Cardiac septum (tissue), 1 donor: ENCODE results near the gene TMEM26. TPM values are rescaled to one million over a fixed set of nuclear protein-coding genes. Genes with fewer than 3 reads are reported as not detected.

Experiments
- DNase-seq: peaks from one replicate; pipeline ENCODE4 v3.0.0-alpha.2; 2020; ENCODE audit warnings: low spot score
- intact Hi-C: fragments of 100-400 bp; cut with DNase I; formaldehyde crosslinking; loops from one replicate; pipeline ENCODE4 v1.14.0; 2022
- long read RNA-seq: library from polyadenylated mRNA; unstranded; transcript quantifications from one replicate; pipeline ENCODE4 v2.0.0, GENCODE V29; 2021
- total RNA-seq: library from RNA; stranded (reverse); fragmentation: NEBNext Ultra II Directional; extraction: Animal tissue kit (Norgen Biotek cat#: 25700); gene quantifications from one replicate; pipeline ENCODE4 v1.2.1, GENCODE V29; 2021
- donor health status: DM: no; HTN: no; CAD: no.

The TMEM26 gene
- total RNA-seq, result 0.16 TPM
- long read RNA-seq, partial matches to known transcripts, result 0 of 1 reads
- long read RNA-seq, other reads (novel, unspliced or antisense), result 1 of 1 reads

DNA sequence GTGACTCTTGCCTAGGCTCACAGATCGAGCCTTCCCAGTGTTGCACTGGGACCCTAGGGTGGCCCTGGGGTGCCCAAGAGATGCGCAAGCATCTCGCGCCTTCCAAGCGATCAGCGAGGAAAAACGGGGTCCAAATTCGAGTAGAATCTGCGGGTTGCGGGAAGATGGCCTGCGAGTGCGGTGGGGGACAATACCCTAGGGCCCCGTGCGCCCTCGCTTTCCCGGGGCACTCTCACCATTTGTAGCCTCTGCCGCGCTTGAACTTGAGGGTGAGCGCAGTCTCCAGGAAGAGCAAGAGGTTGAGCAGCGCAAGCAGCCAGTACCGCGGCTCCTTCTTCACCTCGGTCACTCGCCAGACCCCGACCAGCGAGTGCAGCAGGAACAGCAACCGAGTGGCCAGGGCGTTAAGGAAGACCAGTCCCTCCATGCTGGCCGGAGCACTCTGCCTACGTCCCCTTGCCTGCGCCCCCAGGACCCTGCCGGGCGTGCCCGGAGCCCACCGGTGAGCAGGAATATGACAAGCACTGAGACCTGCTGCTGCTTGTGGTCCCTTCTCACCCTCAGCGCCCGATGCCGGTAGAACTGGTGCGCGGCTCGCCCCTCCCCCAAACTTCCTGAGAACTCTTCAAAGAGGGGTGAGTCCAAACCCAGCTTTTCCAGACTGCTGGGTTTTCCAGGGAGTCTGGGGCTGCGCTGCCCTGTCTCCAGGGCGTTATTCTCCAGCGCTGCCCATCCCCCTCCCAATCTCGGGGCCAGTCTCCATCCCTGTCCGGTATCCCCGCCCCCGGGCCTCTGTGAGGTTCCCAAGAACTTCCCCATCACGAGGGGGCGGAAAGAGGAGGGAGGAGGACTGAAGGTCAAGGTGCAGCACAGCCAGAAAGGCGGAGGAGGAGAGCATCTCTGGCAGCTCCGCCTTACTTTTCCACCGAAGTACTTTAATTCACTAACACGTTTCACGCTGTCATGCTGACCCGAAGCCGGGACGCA lies at the start of gene TMEM26:
TMEM26 (minus strand) TSS at position 727 of the 987 bp plus-strand sequence; CDS start at position 427, 300 bp downstream.
- intact Hi-C loops, result no loop called here
- DNase-seq, result no peak

DNA sequence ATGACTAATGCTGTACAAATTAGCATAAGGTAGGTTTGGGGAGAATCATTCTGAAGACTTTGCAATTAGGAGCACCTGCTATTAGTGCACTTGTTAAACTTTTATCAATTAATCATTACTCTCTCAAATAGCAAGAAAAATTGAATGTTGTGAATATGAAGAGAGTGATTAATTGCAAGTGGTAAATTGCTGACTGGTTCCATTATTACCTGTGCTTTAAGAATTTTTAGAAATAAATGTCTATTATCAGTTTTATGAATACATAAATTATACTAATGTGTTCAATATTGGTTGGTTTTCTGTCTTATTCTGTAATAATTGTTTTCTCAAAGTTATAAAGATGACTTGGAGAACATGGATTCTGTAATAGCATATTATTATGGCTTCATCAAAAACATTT lies 47.3 kb upstream of the TMEM26 start:
- no peak for DNase-seq
- intact Hi-C loops, result no loop called here

DNA sequence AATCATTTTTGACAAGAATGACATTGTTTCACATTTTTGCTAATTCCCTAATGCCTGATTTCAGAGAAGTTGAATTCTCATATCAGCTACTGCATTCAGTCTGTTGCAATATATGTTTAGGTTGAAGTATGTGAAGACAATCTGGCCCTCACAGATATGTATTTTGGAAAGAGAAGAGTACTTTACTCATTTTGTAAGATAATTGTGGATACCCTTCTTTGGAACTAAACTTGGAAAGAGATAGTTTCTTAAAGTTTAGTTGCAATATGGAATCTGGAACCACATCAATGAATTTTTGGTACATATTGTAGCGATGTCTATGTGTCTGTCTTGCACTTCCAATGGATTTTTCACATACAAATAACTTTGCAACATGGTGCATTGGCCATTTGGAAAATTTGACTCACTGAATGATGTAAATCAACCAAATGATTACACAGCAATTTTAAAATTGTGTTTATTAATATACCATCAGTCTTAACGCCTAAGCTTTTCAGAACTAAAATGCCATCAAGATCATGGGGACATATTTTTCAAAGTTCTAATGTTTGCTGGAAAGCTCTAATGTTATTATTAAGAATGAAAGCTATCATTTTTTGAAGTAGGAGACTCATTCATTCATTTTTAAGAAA lies 39.3 kb upstream of the TMEM26 start:
- intact Hi-C loops, result no loop called here
- DNase-seq, result no peak

DNA sequence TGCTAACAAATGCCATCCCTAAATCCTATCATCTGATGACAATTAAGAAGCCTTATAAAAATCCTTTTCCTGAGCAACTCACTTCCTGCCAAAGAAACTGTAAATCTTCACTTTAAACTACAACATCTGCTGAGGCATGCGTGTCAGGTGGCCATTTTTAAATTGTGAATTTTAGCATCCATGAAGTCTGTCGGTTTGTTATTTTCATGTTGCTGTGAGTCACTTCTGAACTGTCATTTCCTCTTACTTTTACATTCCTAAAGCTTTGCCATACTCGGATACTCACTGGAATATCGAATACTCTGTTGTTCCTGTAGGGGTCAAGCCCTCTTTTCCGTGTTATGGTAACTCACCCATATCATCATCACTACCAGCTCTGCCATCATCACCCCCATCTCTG lies 34.3 kb upstream of the TMEM26 start:
- intact Hi-C loops, result no loop called here
- DNase-seq, result no peak

DNA sequence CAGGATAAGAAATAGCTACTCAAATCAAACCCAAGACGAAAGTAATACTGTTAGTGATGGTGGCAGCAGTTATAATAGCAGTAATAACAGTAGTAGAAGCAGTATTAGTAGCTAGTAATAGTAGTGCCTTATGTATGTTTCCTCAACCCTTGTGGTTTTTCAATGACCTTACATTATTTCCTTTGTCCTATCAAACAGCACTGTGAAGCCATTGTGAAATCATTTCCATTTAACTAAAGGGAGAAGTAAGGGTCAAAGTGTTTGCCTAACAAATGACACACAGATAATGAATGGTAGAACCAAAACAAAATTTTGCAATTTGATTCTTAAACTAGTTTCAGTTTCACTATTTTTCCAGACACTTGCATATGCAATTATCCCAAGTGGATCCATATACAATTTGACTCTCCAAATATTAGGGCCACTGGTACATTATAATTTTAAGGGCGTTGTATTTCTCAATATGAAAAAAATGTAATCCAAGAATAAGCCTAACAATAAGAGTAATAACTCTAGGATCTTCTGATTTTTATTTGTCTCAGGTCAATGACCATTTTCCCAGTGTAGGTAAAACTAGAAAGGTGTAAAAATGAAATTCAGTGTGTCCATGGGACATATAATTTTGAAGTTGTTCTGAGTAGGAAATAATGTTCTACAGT lies 33.7 kb upstream of the TMEM26 start:
- DNase-seq, result no peak
- intact Hi-C loops, result no loop called here

DNA sequence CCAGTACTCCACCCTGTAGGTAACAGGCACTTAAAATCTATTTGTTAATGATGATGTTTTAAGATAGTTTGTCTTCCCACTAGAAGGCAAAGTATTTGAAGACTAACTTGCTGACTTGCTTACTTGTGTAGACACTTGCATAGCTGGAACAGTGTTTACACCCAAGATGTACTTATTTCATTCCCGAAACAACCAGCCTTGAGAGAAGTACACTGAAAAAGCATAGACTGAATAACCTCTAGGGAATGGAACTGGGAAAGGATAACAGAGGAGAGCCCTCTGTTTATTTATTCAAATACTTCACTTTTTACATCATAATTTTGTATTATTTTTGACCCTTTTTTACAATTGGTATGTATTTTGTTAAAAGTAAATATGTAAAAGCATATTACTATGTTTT lies 33.1 kb upstream of the TMEM26 start:
- intact Hi-C loops, result no loop called here
- no peak for DNase-seq

DNA sequence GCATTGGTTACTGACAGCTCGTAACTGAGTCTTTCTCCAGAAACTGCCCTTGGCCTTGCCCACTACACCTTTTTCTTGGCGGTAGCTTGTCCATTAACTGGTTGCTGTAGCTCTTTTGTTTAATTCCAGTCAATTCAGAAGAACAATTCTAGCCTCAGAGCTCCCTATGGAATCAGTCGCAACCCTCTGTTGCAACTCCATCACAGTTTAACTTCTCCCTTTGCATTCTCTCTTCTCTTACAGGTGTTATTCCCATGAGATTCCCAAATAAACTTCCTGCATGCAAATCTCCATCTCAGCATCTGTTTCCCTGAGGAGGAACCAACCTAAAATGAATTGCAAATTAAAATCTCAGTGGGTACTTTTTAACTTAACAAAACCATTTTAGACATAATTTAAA lies 28.4 kb upstream of the TMEM26 start:
- no peak for DNase-seq
- intact Hi-C loops, result no loop called here

DNA sequence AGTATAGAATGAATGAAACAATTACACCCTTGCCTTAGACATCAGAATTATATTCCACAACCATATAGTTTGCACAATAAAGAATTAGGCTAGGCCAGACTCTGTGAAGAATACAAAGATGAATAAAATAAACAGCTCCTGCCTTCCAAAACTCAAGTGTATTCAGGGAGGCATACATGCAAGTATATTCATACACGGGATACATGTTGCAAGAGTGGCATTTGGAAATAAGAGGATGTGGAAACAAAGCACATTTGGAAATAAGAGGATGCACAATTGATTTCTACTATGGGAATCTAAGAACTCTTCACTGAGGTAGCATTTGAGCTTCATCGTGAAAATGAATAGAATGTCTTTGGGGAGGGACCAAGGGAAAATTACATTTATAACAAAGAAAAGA lies 27.0 kb upstream of the TMEM26 start:
- intact Hi-C loops, result no loop called here

DNA sequence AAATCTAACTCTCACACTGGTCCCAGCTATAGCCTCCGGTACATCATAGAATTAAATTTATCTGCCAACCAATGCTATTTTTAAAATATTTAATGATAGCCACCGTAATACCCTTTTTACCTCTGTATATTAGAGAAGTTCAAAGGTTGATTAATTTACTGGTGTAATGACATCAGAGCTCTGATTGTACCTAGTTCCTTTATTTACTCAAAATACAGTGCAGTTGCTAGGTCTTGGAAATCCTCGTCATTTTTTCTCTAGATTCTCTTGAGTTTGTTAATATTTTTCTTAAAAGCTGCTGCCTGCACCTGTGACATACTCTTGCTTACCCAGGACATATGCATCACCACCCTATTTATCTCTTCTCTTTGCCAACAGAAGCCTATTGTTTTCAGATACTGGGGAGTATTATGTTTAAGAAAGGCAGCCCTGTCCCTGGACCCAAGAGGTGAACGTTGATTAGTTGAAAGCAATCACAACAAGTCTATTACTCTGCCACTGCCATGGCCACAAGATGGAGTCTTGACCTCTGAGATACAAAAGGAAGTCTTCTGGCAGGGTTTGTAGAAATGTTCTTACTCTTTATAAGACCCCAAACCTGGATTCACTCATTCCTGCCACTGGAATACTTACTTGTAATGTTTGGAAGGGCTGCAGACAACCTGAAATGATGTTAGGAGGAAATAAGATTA lies 25.6 kb upstream of the TMEM26 start:
- intact Hi-C loops, result no loop called here
- no peak for DNase-seq

More for the DNA sequence above, 27.0 kb upstream of the TMEM26 start:
- no peak for DNase-seq

DNA sequence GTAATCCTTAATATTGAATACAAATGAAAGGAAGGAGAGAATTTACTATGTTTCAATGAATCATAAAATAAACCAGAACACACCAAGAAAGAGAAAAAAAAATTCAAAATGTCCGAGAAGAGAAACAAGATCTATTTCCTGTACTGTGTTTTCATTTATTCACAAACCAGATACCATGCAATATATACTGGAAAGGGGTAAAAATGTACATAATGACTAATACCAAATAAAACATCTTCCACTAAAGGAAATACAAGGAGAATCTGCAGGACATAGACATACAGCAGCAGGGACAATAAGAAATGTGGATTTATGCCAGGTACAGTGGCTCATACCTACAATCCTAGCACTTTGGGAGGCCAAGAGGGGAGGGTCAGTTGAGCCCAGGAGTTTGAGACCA lies 24.3 kb upstream of the TMEM26 start:
- DNase-seq, result no peak
- intact Hi-C loops, result no loop called here

DNA sequence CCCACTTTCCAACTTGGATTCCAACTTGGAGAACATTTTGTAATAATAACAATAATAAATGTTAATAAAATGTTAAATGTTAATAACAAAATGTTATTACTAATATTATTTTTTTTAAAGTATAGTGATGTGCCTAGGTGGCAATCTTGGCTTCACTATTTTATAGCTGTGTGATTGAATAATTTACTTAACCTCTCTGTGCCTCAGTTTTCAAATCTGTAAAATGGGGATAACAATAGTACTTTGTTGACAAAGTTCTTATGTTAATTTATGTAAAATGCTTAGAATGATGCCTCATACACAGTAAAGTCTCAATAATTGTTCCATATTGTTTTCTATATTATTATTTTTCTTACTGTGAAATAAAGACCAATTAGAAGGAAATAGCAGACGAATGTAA lies 23.3 kb upstream of the TMEM26 start:
- DNase-seq, result no peak
- intact Hi-C loops, result no loop called here

DNA sequence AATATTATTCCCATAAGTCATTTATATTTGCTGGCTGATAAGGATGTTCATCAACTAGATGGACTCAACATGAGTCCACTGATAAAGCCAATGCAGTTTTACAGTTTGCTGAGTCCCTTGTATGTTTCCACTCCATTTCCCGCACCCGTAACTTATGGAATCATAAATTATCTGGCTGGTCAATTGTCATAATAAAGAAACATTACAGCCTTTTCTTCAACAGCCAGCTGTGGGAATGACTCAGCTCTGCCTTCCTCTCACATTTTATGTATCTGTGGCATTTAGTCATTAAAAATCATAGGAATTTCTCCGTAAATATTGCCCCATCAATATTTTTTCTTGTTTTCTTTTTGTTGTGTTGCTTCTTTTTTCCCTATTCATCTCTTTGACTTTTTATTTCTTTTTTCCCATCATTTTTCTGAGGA lies 22.3 kb upstream of the TMEM26 start:
- intact Hi-C loops, result no loop called here
- no peak for DNase-seq

DNA sequence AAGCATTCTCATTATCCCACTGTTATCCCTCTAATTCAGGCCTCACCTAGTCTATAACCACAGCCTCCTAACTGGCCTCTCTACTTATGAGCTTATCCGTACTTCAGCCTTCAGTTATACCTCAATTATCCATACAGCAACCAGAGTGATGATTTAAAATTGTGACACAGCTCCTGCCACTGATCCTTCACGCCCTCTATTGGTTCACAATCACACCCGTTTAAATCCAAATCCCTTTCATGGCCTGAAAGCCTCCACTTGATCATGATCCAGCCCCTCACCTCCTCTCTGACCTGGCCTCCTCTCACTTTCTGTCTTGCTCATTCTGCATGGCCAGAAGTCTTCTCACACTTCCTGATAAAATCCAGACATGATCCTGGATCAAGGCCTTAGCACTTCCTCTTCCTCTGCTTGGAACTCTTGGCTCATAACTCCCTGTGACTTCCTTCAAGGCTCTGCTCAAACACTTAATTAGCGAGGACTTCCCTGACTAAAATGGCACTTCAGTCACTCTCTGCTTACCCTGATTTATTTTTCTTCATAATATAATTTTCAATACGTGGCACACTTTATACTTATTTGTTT lies 19.0 kb upstream of the TMEM26 start:
- intact Hi-C loops, result no loop called here
- no peak for DNase-seq

DNA sequence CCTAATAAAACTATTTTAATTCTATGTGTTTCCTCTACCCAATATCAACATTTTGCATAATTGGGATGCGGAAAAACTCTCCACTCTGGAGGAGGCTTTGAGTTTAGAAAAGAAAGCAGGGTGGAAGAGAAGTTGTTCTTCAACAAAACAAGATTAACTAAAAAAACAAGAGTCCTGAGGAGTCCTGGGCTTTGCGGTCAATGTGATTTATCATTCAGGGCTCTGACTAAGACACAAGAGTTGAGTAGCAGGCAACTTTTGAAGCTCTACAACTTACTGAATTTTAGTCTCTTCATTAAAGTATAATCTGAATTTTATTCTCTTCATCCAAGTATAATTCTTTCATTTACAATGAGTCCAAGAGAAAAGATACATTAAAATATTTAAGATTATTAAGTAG lies 18.3 kb upstream of the TMEM26 start:
- DNase-seq, result no peak
- intact Hi-C loops, result no loop called here

DNA sequence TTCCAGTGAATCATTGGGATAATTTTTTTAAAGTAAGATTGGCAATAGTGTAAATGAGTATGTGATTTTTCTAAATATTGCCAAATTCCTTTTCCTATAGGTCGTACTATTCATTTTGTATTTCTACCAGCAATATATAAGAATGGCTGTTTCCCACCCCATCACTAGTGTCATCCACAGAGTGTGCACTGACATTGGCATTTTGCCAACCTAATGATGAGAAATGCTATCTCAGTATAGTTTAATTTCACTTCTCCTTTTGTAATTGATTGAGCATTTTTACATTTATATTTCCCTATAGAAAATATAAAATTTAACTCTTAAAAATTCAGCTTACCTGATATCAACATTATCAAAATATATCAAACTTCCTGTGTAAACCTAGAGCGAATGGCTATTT lies 17.6 kb upstream of the TMEM26 start:
- intact Hi-C loops, result no loop called here
- no peak for DNase-seq

DNA sequence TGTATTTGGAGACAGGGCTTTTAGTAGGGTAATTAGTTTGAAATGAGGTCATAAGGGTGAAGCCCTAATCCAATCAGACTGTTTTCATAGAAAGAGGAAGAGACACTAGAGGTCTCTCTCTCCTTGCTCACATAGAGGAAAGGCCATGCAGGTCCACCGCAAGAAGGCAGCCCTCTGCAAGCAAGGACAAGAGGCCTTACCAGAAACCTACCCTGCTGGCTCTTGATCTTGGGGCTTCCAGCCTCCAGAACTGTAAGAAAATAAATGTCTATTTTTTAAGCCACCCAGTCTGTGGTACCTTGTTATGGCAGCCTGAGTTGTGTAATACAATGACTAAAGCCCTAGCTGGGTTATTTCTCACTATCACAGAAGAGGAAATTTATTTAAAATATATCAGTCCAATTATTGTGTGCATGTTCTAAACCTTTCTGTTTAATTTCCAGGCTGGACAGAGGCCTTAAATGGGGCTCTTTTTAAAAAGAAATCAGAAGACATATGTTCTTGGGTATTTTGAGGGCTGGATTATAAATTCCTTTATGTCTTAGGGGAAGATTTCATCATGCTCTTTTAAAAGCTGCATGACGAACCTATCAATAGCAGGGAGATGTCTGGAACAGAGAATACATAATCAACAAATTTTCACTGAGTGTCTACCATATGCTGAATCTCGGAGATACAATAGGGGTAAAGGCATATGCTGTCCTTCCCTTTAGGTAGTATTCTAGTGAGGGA lies 12.9 kb upstream of the TMEM26 start:
- intact Hi-C loops, result no loop called here
- no peak for DNase-seq

DNA sequence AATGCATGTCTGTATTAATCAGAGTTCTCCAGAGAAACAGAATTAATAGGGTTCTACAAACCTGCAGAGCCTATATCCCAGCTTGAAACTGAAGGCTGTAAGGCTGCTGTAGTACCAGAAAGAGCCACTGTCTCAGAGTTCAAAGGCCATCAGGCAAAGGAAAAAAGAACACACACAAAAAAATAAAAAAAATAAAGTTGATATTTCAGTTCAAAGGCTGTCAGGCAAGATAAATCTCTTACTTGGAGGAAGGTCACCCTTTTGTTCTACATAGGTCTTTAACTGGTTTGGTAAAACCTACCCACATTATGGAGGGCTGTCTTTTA lies 12.0 kb upstream of the TMEM26 start:
- no peak for DNase-seq
- intact Hi-C loops, result no loop called here

DNA sequence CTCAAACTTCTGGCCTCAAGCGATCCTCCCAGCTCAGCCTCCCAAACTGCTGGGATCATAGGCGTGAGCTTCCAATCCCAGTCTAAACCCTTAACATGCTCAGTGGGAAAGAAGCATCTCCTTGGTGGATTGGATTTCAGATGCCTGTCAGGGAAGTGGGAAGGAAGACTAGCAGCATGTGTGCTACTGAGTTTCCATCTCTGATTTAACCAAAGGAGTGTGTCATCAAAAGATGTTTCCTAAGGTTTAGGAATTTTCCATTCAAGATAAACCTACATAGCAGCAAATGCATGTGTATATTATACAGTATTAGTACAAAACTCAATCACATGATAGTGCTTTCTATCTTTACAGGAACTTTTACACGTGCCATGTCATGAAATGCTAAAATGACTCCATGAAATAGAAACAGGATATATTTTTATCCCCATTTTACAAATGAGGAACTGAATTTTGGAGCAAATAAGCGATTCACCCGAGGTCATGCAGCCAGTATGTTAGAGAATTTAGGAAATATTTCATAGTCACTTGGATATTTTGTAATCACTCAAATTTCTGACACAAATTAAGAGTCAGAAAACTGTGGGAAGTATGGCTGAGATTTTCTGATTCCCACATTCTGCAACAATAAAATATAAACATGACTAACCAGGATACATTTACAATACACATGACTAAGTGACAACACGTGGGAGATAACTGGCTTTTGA lies 11.4 kb upstream of the TMEM26 start:
- intact Hi-C loops, result no loop called here
- DNase-seq, result no peak
